ENCODE measurements around the gene BTBD9.

The BTBD9 gene

GRCh38 chr6:38319256-38320212 is 320.2 kb downstream of the BTBD9 start:
- TF ChIP-seq BACH2 (CRISPR knock-in tag; IDR thresholded peaks at IDR 0.05; ENCODE audit: borderline replicate concordance), result no peak
- no peak for TF ChIP-seq ESRRG (CRISPR knock-in tag; IDR thresholded peaks at IDR 0.05)
- TF ChIP-seq ZNF8 (CRISPR knock-in tag; IDR thresholded peaks at IDR 0.05), result no peak
- no peak for TF ChIP-seq ZNF565 (CRISPR knock-in tag; conservative IDR thresholded peaks at IDR 0.05; ENCODE audit: low read depth)
- TF ChIP-seq ARNTL (CRISPR knock-in tag; IDR thresholded peaks at IDR 0.05; ENCODE audit: borderline replicate concordance, low read depth), result no peak
- TF ChIP-seq ZC3H10 (CRISPR knock-in tag; IDR thresholded peaks at IDR 0.05), result no peak
- no peak for TF ChIP-seq PATZ1 (CRISPR knock-in tag; IDR thresholded peaks at IDR 0.05; ENCODE audit: borderline replicate concordance)
- no peak for TF ChIP-seq POU6F1 (CRISPR knock-in tag; IDR thresholded peaks at IDR 0.05; ENCODE audit: borderline replicate concordance, low read depth)
- no peak for ATAC-seq

DNA sequence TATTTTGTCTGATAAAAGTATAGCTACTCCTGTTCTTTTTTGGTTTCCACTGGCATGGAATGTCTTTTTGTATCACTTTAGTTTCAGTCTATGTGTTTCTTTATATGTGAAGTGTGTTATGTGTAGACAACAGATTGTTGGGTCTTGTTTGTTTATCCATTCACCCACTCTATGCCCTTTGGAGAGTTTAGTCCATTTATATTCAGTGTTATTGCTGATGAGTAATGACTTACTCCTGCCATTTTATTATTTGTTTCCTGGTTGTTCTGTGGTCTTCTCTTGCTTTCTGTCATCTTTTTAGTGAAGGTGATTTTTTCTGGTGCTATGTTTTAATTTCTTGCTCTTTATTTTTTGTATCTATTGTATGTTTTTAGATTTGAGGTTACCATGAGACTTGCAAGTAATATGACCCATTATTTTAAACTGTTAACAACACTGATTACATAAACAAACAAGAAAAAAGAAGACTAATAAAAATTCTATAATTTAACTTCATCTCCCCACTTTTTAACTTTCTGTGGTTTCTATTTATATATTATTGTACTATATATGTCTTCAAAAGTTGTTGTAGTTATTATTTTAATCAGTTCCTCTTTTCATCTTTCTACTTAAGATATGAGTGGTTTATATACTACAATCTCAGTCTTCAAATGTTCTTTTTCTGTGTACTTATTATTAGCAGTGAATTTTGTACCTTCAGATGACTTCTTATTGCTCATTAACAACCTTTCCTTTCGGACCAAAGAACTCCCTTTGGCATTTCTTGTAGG is 323.4 kb downstream of the BTBD9 start:
- ATAC-seq, result no peak

More for the DNA sequence above, 323.4 kb downstream of the BTBD9 start:
- TF ChIP-seq RARB (CRISPR knock-in tag; IDR thresholded peaks at IDR 0.05) (no peak), CSRNP3 (CRISPR knock-in tag; IDR thresholded peaks at IDR 0.05) (no peak), ZC3H10 (CRISPR knock-in tag; IDR thresholded peaks at IDR 0.05) (no peak), ZNF70 (CRISPR knock-in tag; IDR thresholded peaks at IDR 0.05) (no peak), PATZ1 (CRISPR knock-in tag; IDR thresholded peaks at IDR 0.05; ENCODE audit: borderline replicate concordance) (no peak), SNAI2 (CRISPR knock-in tag; IDR thresholded peaks at IDR 0.05) (no peak), ZNF8 (CRISPR knock-in tag; IDR thresholded peaks at IDR 0.05) (no peak), TCF4 (CRISPR knock-in tag; IDR thresholded peaks at IDR 0.05; ENCODE audit: borderline replicate concordance) (no peak), ZNF565 (CRISPR knock-in tag; conservative IDR thresholded peaks at IDR 0.05; ENCODE audit: low read depth) (no peak), TSHZ2 (CRISPR knock-in tag; IDR thresholded peaks at IDR 0.05) (no peak), ARNTL (CRISPR knock-in tag; IDR thresholded peaks at IDR 0.05; ENCODE audit: borderline replicate concordance, low read depth) (no peak), BACH2 (CRISPR knock-in tag; IDR thresholded peaks at IDR 0.05; ENCODE audit: borderline replicate concordance) (no peak), POU6F1 (CRISPR knock-in tag; IDR thresholded peaks at IDR 0.05; ENCODE audit: borderline replicate concordance, low read depth) (no peak), ZFP3 (CRISPR knock-in tag; IDR thresholded peaks at IDR 0.05) (no peak), PPARA (CRISPR knock-in tag; IDR thresholded peaks at IDR 0.05; ENCODE audit: borderline replicate concordance) (no peak), ZFP30 (CRISPR knock-in tag; IDR thresholded peaks at IDR 0.05) (no peak), GLIS3 (CRISPR knock-in tag; IDR thresholded peaks at IDR 0.05) (no peak)
- TF ChIP-seq, protein P1, sequence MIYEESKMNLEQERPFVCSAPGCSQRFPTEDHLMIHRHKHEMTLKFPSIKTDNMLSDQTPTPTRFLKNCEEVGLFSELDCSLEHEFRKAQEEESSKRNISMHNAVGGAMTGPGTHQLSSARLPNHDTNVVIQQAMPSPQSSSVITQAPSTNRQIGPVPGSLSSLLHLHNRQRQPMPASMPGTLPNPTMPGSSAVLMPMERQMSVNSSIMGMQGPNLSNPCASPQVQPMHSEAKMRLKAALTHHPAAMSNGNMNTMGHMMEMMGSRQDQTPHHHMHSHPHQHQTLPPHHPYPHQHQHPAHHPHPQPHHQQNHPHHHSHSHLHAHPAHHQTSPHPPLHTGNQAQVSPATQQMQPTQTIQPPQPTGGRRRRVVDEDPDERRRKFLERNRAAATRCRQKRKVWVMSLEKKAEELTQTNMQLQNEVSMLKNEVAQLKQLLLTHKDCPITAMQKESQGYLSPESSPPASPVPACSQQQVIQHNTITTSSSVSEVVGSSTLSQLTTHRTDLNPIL (CRISPR knock-in tag; IDR thresholded peaks at IDR 0.05; ENCODE audit: low read depth), result no peak
